HG02973 (cell line): ENCODE results near the gene JDP2.
"Not testable (repeated sequence)": the region's sequence is repeated elsewhere in the genome, so short reads cannot be mapped to it uniquely, and the experiment has no call there.

ENCODE experiments used
- ATAC-seq: cut with Tn5 transposase; IDR thresholded peaks from one replicate; pipeline ENCODE4 v1.9.1; 2021; ENCODE audit warnings: moderate library complexity; ENCODE audit not compliant: unreplicated experiment

JDP2 gene, protein sequence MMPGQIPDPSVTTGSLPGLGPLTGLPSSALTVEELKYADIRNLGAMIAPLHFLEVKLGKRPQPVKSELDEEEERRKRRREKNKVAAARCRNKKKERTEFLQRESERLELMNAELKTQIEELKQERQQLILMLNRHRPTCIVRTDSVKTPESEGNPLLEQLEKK

DNA sequence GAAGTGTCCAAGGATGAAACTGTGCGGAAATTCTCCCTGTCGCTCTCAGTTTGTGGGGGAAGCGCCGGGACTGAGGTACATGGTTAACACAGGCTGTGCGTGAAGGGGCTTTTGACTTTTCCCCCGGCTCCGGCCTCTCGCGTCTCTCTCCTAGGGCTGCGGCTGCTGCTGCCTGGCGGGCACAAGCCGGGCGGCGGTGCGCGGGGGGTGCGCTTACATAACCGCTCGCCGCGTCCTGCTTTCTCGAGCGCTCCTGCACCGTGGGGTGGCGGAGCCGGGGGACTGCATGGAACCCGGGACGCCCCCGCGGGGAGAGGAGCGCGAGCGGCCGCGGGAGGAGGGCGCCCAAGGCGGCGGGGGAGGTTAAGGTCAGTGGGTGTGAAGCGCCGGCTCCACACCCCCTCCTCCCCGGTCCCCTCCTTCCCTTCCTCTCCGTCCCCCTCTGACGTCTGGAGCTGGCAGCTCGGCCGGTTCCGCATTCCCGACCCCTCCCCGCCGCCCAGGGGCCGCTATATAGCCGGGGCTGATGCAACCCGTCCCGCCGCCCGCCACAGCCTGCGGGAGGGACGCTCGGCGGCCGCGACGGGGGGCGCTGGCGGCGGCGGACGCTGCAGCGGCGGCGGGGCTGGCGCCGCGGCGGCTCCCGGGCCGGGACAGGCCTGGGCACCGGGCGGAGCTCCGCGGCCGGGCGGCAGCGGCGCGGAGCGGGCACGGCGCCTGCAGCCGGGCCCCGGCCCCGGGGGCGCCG, at the start of gene JDP2:
Gene JDP2 (plus strand): TSS at position 541 of the 748 bp plus-strand sequence. CDS start 9,899 bp downstream, outside the sequence.
- ATAC-seq = no peak

DNA sequence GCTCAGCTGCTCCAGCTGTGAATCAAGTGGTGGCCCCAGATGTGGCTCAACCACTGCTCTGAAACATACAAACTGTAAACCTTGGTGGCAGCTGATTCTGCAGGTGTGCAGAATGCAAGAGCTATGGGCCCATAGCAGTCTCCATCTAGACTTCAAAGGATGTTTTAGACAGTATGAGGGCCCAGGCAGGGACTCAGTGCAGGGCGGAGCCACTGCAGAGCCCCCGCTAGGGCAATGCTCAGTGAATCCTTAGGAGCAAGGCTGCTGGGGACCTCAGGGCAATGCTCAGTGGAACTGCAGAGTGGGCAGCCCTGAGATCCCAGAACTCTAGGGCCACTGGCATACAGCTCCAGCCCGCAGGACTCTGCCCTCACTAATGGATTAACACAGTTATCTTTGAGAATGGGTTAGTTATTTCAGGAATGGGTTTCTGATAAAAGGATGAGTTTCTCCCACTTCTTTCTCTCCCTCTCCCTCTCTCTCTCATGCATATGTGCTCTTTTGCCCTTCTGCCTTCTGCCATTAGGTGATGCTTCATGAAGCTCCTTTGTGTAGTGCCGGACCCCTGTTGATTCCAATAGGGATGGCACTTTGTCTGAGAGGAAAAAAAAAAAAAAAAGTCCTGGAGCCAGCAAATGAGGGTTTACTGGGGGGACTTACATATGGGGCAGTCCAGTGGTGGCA, 48.4 kb upstream of the JDP2 start:
- ATAC-seq = no peak

DNA sequence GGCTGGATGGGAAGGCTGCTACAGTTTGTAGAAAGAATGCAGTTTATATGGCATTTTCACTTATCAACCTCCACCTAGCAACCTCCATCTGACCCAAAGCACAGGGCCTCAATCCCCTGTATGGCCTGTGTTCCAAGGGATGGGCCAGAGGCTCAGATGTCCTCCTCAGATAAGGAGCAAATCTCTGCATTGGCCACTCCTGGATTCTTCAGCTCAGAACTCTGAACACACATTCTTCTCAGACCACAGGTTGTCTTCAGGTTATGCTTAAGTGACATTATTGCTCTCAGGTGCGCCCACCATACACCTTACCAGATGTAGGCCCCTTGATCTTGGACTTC, 47.9 kb upstream of the JDP2 start:
- no peak for ATAC-seq

DNA sequence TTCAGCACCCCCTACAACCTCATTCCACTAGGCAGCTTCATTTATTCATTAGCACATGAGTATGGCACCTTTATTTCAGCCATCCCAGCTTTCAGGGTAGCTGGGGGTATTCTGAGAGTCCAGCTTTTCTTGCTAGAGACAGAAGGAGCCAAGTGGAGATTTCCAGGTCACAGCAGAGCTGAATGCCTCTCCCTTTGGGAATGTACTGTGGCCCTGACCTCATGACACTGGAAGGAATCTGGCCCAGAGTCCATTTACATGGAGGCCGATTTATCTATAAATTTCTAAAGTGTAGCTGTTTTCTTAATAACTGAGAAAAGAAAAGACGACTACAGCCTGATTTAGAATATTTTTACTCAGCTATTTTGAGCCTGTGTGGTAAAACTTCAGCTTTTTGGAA, 47.2 kb upstream of the JDP2 start:
- ATAC-seq = no peak

DNA sequence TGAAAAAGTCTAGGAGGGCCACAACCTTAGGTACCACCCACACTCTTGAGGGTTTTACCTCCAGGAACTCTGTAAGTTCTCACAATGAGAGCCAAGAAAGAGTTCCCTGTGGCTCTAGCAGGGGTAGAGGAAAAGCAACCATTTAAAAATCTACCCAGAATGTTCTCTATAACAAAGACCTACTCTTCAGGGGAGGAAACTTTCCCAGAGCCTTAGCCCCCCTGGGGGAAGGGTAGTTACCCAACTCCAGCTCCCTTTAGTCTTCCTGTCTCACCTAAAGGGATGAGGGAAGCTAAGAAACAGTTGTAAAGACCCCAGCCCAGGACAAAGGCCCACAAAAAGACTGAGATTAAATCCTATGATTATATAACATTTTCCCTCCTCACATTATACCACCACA, 46.2 kb upstream of the JDP2 start:
- no peak for ATAC-seq

DNA sequence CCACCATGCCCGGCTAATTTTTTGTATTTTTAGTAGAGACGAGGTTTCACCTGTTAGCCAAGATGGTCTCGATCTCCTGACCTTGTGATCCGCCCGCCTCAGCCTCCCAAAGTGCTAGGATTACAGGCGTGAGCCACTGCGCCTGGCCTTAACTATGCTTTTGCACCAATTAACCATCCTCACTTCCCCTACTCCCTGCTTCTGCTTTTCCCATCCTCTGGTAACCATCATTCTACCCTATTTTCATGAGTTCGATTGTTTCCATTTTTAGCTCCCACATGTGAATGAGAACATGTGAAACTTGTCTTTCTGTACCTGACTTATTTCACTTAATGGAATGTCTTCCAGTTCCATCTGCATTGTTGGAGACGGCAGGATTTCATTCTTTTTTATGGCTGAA, 44.6 kb upstream of the JDP2 start:
- ATAC-seq = not testable (repeated sequence)

DNA sequence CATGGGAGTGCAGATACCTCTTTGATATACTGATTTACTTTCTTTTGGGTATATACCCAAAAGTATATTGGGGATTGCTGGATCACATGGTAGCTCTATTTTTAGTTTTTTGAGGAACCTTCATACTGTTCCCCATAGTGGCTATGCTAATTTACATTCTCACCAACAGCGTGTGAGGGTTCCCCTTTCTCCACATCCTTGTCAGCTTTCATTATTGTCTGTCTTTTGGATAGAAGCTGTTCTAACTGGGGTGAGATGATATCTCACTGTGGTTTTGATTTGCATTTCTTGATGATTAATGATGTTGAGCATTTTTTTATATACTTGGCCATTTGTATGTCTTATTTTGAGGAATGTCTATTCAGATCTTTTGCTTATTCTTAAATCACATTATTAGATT, 44.1 kb upstream of the JDP2 start:
- ATAC-seq = no peak

DNA sequence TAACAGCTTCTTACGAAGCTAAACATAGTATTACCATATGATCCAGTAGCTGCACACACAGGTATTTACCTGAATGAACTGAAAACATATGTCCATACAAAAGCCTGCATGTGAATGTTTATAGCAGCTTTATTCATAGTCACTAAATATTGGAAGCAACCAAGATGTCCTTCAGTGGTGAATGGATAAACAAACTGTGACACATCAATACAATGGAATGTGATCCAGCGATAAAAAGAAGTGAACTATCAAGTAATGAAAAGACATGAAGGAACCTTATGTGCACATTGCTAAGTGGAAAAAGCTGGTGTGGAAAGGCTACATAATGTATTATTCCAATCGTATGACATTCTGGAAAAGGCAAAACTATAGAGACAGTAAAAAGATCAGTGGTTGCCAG, 38.1 kb upstream of the JDP2 start:
- no peak for ATAC-seq

DNA sequence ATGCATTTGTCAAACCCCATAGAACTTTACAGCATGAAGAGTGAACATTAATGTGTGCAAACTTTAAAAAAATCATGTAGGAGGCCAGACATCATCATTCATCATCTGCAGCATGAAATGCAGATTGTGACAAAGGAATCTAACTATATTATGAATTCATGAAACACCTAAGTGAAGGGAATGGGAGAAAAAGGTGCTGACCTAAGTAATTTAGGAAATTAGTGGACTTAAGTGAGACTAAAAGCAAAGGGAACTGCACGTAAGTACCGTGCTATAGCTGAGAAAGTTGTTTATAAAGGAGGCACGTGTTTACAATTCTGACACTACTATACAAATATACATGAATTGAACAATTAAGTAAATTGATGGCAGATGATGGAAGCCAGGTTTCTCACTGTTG, 37.6 kb upstream of the JDP2 start:
- no peak for ATAC-seq

DNA sequence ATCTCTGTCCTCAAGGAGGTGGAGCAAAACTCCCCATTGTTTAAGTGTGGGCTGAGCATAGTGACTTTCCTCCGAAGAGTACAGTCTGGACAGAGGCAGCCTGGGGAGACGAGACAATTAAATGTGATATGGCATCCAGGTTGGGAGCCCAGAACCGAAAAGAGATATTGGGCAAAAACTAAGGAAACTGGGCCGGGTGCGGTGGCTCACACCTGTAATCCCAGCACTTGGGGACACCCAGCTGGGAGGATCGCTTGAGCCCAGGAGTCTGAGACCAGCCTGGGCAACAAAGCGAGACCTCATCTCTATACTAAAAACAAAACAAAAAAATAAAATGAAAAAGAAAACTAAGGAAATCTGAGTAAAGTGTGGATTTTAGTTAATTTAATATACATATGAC, 35.9 kb upstream of the JDP2 start:
- ATAC-seq = no peak

DNA sequence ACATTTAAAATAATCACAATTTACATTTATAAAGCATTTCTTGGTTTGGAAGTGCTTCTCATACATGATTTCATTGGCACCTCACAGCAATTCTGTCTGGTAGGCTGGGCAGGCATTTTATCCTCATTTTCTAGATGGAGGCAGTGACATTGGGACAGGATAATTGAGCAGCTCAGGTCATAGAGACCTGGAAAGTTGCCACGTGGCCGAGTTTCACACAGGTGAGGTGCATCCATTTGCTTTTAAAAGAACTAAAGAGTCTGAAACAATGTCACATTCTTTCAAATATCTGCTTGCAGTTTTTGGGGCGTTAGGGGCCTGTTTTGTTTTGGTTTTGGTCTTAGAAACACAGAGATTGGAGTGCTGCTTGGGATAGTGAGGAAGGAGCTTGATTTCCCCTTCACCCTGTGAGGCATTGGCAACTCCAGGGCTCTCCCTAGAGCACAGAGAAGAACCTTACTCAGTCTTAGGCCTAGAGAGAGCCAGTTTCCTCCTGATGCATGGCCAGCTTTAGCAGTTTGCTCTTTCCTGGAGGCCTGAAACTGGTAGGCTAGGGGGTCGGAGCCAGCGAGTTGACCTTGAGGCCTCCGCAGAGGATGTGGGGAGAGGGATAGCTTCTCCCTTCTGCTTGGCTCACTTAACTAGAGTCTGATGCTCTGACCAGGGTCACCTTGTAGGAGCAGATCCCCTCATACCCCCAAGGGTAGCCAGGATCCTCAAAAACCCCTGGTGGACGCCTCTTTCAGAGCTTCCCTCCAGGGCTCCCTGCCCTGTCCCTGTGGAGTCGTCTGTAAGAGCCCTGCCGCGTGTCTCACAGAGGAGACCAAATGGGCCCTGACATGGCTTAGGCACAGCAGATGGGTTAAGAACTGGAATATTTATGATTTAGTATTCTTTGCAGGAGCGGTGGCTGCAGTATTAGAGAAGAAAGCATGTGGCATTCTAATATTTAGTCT, 34.9 kb upstream of the JDP2 start:
- no peak for ATAC-seq

DNA sequence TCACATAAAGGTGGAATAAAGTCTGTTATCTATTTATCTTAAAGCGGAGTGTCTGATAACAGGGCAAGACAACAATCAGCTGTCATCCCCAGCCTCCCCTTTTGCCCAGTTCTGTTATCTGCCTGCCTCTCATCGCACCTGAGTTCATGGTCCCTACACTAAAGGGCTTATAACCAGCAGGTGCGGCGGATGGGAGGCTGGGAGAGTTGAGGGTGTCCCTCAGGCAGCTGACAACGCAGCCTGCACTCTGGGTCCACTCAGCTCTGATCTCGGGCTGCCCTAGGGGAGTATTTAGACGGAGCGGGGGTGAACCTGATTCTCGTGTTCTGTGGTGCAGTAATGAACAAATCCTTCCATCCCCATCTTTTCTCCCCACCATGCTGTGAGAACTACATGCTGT, 34.0 kb upstream of the JDP2 start:
- ATAC-seq = no peak

DNA sequence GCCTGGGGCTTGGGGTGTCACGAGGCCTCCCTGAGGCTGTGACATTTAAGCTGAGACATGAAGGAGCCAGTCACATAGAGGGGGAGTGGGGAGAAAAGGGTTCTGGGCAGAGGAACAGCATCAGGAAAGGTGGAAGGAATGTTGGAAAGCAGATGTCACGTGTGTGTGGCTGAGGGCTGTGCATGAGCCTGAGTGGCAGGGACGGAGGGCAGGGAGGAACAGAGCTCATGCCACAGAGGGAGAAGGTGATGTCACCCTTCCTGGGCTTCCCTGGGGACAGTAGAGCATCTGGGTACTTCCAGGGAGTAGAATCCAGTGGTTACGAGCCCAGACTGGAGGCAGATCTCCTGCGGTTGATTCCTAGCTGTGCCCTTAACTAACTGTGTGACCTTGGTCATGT, 32.0 kb upstream of the JDP2 start:
- no peak for ATAC-seq

DNA sequence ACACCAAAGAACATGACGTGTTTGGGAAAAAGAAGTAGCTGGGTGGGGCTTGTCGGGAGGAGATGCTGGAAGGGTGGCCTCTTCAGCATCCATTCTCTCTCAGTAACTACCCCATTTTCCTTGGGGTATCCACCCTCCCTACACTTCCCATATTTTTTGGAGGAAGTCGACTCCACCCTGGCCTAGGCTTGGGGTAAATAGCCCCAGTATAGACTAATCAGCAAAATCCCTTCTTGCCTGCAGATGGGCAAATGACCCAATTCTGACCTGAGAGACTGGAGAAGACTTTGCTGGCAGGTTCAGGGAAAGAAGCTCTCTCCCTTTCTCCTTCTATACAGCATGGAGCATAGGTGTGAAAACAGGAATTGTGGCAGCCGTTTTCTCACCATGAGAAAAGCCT, 28.5 kb upstream of the JDP2 start:
- ATAC-seq = no peak

DNA sequence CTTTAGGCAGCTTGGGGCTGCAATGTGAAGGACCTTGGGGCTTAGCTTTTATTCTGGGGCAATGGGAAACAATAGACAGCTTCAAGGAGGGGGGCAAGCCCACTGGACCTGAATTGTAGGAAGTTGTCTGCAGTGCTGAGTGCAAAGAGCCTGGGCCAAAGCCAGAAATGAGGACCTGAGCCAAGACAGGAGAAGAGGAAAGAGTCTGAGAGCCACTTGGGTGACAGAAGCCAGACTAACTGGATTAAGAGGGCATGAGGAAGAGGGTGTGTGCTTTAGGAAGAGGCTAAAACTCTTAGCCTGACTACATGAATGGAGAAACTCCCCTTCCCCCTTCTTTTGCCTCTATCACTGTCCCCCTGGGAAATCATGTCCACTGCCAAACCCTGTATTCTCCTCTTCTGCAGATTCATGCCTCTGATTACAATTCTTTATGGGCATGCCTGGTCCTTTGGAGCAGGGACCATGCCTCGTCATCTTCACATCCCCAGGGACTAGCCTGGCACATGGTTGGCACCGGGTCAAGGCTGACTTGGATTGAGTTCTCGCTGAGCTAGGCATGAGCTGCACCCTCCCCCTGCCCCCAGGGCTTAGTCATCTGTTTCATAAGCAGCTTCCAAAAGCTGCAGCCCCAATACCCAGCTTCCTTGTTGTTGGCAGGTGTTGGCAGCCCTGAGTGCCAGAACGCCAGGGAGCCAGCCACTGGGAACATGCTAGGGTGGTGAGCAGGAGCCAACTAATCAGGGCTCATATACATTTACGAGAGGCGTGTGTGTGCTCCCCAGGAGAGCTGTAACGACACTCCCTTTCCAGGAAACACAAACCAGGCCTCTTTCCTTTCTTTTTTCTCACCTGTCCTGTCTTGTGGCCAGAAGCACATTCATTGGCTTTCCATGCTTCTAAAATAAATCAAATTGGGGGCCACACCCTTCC, 27.7 kb upstream of the JDP2 start:
- ATAC-seq = no peak

DNA sequence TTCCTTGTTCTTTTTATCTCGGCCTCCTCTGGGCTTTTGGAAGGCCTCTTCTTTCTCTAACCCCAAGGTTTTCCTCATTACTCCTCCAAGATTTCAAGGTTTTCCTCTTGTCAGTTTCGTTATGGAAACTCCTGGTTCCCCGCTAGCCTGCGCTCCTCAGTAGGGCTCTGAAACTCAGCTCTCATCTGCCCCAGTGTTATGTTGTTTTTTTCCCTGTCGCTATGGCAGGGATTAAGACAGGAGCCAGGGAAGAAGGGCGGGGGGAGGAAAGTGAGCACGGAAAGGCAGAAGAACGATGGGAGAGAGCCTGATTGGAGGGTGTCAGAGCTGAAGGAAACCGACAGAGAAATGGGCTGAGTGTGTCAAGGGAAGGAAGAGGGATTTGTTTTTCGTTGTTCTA, 26.5 kb upstream of the JDP2 start:
- ATAC-seq = no peak

DNA sequence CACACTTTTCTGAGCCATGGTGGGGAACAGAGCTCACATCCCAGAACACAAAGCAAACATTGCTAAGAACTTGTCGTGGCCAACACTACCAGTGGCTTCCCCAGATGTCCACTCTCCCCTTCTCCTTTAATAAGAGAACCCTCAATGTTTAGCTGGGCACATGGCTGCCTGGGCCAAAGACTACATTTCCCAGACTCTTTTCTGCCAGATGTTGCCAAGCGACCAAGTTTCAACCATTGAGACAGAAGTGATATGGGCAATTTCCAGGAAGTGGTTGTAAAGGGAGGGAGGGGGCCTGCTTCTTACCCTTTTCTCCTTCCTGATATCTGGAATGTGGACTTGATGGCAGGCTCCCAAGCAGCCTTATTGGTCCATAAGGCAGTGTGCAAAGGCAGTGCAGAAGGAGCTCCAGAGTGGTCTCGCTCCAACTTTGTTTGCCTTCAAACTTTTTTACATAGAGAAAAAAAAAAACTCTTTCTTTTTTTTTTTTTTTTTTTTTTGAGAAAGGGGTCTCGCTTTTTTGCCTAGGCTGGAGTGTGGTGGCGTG, 24.9 kb upstream of the JDP2 start:
- ATAC-seq = no peak

DNA sequence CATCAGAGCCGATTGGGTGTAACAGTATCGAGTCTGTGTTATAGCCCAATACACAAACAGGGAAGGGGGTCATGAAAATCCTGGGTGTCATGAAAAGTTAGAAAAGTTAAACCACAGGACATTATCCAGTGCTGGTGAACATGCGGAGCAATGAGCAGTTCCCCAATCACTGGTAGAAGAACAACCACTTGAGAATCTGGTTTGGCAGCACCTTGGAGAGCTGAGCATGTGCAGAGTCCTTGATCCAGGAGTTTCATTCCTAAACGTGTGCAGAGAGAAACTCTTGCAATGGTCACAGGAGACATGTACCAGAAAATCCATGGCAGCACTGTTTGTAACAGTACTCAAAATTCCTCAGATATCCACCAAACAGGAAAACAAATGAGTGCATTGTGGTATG, 23.0 kb upstream of the JDP2 start:
- no peak for ATAC-seq

DNA sequence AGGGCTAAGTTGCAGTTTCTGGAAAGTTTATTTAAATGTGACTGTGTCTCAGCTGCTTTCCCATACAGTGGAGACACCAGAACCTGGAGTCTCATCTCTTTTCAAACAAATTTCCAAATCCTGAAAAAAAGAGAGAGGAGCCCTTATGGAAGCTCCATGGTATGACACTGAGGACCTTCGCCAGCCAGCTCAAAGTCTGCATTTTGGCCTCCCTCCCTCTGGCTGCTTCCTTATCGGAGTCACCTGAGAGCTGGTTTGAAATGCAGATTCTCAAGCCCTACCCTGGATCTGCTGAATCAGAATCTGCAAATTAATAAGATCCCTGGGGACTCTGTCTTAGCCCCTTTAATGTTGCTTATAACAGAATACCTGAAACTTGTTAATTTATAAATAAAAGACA, 21.7 kb upstream of the JDP2 start:
- ATAC-seq = no peak

DNA sequence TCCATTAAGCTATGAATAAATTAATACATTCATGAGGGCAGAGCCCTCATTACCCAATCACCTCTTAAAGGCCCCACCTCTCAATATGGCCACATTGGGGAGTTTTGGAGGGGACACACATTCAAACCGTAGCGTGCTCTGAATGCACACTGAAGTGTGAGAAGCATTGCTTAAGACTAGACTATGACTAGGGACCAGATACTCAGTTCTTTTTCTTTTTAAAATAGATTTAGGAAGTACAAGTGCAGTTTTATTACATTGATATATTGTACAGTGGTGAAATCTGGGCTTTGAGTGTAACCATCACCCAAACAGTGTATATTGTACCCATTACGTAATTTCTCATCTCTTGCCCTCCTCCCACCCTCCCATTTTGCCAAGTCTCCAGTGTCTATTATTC, 21.0 kb upstream of the JDP2 start:
- ATAC-seq = no peak
